ENCODE data around the gene PTPRM. TPM values are rescaled to one million over a fixed set of nuclear protein-coding genes. Genes with fewer than 3 reads are reported as not detected.

PTPRM gene
- polyA plus RNA-seq, 1 donor (not counting 4 experiments of a cell fraction or from before 2014, with no cell fraction given) = 54.5 TPM

DNA sequence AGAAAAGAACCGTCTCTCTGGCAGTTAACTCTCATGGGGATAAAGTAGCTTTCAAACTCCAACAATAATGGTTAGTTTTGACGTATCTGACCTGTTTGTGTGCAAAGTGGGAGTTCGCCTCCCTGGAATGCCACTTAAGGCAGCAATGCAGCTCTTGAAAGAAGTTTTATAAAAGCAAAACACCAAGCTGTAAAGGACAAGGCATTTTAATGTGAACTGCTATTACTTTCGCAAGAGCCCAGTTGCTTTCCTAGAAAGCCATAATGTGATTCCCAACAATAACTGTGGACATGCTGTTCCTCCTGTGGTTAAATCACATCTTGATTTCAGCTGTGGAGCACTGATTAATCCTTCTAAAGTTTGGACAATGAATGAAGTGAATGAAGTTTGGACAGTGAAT lies 303.7 kb downstream of the PTPRM start:
- Histone ChIP-seq H3K9ac (ENCODE audit: control insufficient read depth, extremely low read depth, insufficient read depth, low read length) (no peak overlapping the region), H4K20me1 (ENCODE audit: control insufficient read depth, extremely low read depth, insufficient read depth, low read length) (no peaks in the 10 kb centered on the region), H3K27me3 (ENCODE audit: control insufficient read depth, extremely low read depth, insufficient read depth, low read length) (no peaks in the 10 kb centered on the region), H3K79me2 (ENCODE audit: control insufficient read depth, insufficient read depth, low read length) (no peaks in the 10 kb centered on the region), H3K4me1 (ENCODE audit: control insufficient read depth, extremely low read depth, insufficient read depth, low read length) (peaks cover 20% of the 10 kb centered on the region), H3K9me1 (ENCODE audit: control insufficient read depth, extremely low read depth, insufficient read depth, low read length) (no peaks in the 10 kb centered on the region), H3K36me3 (ENCODE audit: control insufficient read depth in 2 of 2, extremely low read depth in 1 of 2, insufficient read depth in 2 of 2, low read length in 2 of 2) (no peaks in the 10 kb centered on the region), H3K27ac (ENCODE audit: control insufficient read depth, insufficient read depth, low read length) (peak overlapping the region; percentile 59), H3K9me3 (ENCODE audit: control insufficient read depth, low read depth, low read length) (no peaks in the 10 kb centered on the region), H2AFZ (ENCODE audit: control insufficient read depth, low read length) (no peak overlapping the region), H3K4me2 (ENCODE audit: control insufficient read depth, extremely low read depth, insufficient read depth, low read depth, low read length) (no peak overlapping the region), H3K4me3 (ENCODE audit: control insufficient read depth in 2 of 3, extremely low read depth in 1 of 3, insufficient read depth in 2 of 3, low read depth in 1 of 3, low read length in 3 of 3) (no peak overlapping the region)
- FAIRE-seq (no peak), DNase-seq (ENCODE audit: low read depth, low spot score) (no peak)
- dilution Hi-C loops (cut with MboI; ENCODE audit: extremely low pct_ligation_motif_present, low sequenced_read_pairs) = no loop called here
- no peak for TF ChIP-seq EZH2 (IDR thresholded peaks at IDR 0.05; ENCODE audit: low read length)
- TF ChIP-seq CTCF (optimal IDR thresholded peaks at IDR 0.05 in 1 of 3, IDR thresholded peaks at IDR 0.05 in 1 of 3, conservative IDR thresholded peaks at IDR 0.05 in 1 of 3; ENCODE audit: extremely low read depth in 1 of 3, insufficient read depth in 2 of 3, low read length in 3 of 3) = no peak

GRCh38 chr18:7871560-7872456 lies 304.7 kb downstream of the PTPRM start:
- H2AFZ ChIP-seq (ENCODE audit: control insufficient read depth, low read length) = no peak overlapping the region
- H3K27me3 ChIP-seq (ENCODE audit: control insufficient read depth, extremely low read depth, insufficient read depth, low read length) = no peaks in the 10 kb centered on the region
- no peaks in the 10 kb centered on the region for H3K9me1 ChIP-seq (ENCODE audit: control insufficient read depth, extremely low read depth, insufficient read depth, low read length)
- TF ChIP-seq CTCF (optimal IDR thresholded peaks at IDR 0.05 in 1 of 3, IDR thresholded peaks at IDR 0.05 in 1 of 3, conservative IDR thresholded peaks at IDR 0.05 in 1 of 3; ENCODE audit: extremely low read depth in 1 of 3, insufficient read depth in 2 of 3, low read length in 3 of 3) (no peak), EZH2 (IDR thresholded peaks at IDR 0.05; ENCODE audit: low read length) (no peak)
- H3K4me1 ChIP-seq (ENCODE audit: control insufficient read depth, extremely low read depth, insufficient read depth, low read length) = peaks cover 22% of the 10 kb centered on the region
- H3K4me2 ChIP-seq (ENCODE audit: control insufficient read depth, extremely low read depth, insufficient read depth, low read depth, low read length) = peak overlapping the region; percentile 23
- no peak overlapping the region for H3K9ac ChIP-seq (ENCODE audit: control insufficient read depth, extremely low read depth, insufficient read depth, low read length)
- H3K4me3 ChIP-seq (ENCODE audit: control insufficient read depth in 2 of 3, extremely low read depth in 1 of 3, insufficient read depth in 2 of 3, low read depth in 1 of 3, low read length in 3 of 3) = no peak overlapping the region
- no peaks in the 10 kb centered on the region for H3K79me2 ChIP-seq (ENCODE audit: control insufficient read depth, insufficient read depth, low read length)
- dilution Hi-C loops (cut with MboI; ENCODE audit: extremely low pct_ligation_motif_present, low sequenced_read_pairs) = no loop called here
- peak overlapping the region; percentile 59 for H3K27ac ChIP-seq (ENCODE audit: control insufficient read depth, insufficient read depth, low read length)
- no peaks in the 10 kb centered on the region for H4K20me1 ChIP-seq (ENCODE audit: control insufficient read depth, extremely low read depth, insufficient read depth, low read length)
- peak; percentile 40 for DNase-seq (ENCODE audit: low read depth, low spot score)
- peak; percentile 66 for FAIRE-seq
- H3K36me3 ChIP-seq (ENCODE audit: control insufficient read depth in 2 of 2, extremely low read depth in 1 of 2, insufficient read depth in 2 of 2, low read length in 2 of 2) = no peaks in the 10 kb centered on the region
- no peaks in the 10 kb centered on the region for H3K9me3 ChIP-seq (ENCODE audit: control insufficient read depth, low read depth, low read length)
